Right atrium auricular region (tissue), 2 donors: ENCODE measurements around the gene ABCA7. TPM values are rescaled to one million over a fixed set of nuclear protein-coding genes. Genes with fewer than 3 reads are reported as not detected.
A peak's percentile ranks its signal among the peaks of the same experiment; 100 is the strongest.

Experiments
- DNase-seq: peaks from one replicate; pipeline ENCODE4 v3.0.0-alpha.2; 2019; ENCODE audit warnings: low spot score
- H3K27ac ChIP-seq, 2 donors: fragments of 200-600 bp; sonication (generic); 1 replicate in 1 of 2; 2 replicates in 1 of 2; pipeline ENCODE4 v1.5.1; 2016 to 2019
- H3K27me3 ChIP-seq, 2 donors: fragments of 200-600 bp; sonication (generic); one replicate each; pipeline versions ENCODE4 v1.5.1 to v1.6.0; 2017 to 2019
- H3K36me3 ChIP-seq: fragments of 200-600 bp; sonication (generic); one replicate; pipeline ENCODE4 v1.5.1; 2016
- H3K4me1 ChIP-seq, 2 donors: fragments of 200-600 bp; sonication (generic); one replicate each; pipeline versions ENCODE4 v1.5.1 to v1.6.0; 2017 to 2019
- H3K4me3 ChIP-seq, 2 donors: fragments of 200-600 bp; sonication (generic); 1 replicate in 1 of 2; 2 replicates in 1 of 2; pipeline ENCODE4 v1.5.1; 2017 to 2019; ENCODE audit warnings: mild to moderate bottlenecking in 1 of 2, moderate library complexity in 1 of 2
- H3K9me3 ChIP-seq, 2 donors: fragments of 200-600 bp; sonication (generic); one replicate each; pipeline ENCODE4 v1.5.1; 2019
- total RNA-seq, 2 donors: library from RNA; depleted of rRNA; stranded (reverse); fragments of >200 nt; gene quantifications; one replicate each; pipeline ENCODE4 v1.1.0, GENCODE V29; 2016
- TF ChIP-seq, protein P1 (sequence below), 2 donors: fragments of 200-600 bp; sonication (generic); IDR thresholded peaks; one replicate each; pipeline ENCODE4 v1.5.1; 2019; ENCODE audit warnings: antibody characterized with exemption in 2 of 2

The ABCA7 gene
- total RNA-seq, 2 donors from 2014 or later: 4.8 to 5.9 TPM

GRCh38 chr19:1038978-1039645 lies 795 bp upstream of the ABCA7 start:
- Histone ChIP-seq H3K4me3 (peak overlapping the region in 1 of 2 donors; percentile 55), H3K27ac (peak overlapping the region in 1 of 2 donors; percentile 41), H3K36me3 (peaks cover 16% of the 10 kb centered on the region), H3K4me1 (peaks cover 0 to 30% of the 10 kb centered on the region in 2 donors), H3K27me3 (no peaks in the 10 kb centered on the region), H3K9me3 (no peaks in the 10 kb centered on the region)
- TF ChIP-seq, protein P1, sequence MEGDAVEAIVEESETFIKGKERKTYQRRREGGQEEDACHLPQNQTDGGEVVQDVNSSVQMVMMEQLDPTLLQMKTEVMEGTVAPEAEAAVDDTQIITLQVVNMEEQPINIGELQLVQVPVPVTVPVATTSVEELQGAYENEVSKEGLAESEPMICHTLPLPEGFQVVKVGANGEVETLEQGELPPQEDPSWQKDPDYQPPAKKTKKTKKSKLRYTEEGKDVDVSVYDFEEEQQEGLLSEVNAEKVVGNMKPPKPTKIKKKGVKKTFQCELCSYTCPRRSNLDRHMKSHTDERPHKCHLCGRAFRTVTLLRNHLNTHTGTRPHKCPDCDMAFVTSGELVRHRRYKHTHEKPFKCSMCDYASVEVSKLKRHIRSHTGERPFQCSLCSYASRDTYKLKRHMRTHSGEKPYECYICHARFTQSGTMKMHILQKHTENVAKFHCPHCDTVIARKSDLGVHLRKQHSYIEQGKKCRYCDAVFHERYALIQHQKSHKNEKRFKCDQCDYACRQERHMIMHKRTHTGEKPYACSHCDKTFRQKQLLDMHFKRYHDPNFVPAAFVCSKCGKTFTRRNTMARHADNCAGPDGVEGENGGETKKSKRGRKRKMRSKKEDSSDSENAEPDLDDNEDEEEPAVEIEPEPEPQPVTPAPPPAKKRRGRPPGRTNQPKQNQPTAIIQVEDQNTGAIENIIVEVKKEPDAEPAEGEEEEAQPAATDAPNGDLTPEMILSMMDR (IDR thresholded peaks at IDR 0.05): no peak
- no peak for DNase-seq

DNA sequence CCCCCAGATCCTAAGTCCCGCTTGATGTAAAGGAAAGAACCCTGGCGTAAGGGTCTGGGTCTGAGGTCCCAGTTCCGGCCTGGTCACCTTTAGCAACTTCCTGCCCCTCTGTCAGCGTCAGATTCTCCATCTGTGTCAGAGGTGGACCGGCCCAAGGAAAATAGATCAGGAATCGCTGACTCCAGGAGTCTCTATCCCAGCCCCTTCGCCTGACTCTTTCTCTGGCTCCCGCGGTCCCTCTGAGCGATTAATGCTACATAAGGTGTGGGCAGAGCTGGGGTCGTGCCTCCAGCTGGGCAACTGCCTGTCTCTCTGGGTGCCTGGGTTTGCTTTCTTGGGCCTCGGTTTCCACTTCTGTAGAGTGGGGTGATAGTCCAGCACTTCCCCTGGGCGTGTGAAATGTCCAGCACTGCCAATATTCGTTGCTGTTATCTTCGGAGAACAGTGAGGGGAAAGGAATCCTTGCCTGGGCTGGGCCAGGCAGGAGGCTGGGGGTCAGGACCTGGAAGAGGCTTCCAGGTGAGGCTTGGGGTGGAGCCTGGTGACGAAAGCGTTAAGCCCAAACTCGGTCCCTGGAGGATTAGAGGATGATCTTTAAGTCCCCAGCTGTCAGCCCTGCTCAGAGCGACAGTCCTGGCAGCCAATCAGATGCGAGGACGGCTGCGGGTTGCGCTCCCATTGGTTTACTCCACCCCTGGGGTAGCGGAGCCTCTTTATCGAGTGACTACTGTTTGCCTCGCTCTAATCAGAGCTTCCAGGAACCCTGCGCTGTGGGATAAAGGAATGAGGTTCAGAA lies 767 bp downstream of the ABCA7 start:
- Histone ChIP-seq H3K27ac (peak overlapping the region; percentile 1 to 41), H3K4me1 (peaks cover 0 to 30% of the 10 kb centered on the region in 2 donors), H3K9me3 (no peaks in the 10 kb centered on the region)

GRCh38 chr19:1041272-1041834 lies 1.4 kb downstream of the ABCA7 start:
- Histone ChIP-seq H3K4me3 (peak overlapping the region; percentile 36 to 55), H3K27me3 (no peaks in the 10 kb centered on the region), H3K36me3 (peaks cover 9% of the 10 kb centered on the region), H3K27ac (peak overlapping the region in 1 of 2 donors; percentile 1), H3K9me3 (no peaks in the 10 kb centered on the region), H3K4me1 (peaks cover 0 to 30% of the 10 kb centered on the region in 2 donors)
- TF ChIP-seq, protein P1 (IDR thresholded peaks at IDR 0.05): no peak
- no peak for DNase-seq

More for the DNA sequence above, 767 bp downstream of the ABCA7 start:
- Histone ChIP-seq H3K36me3 (peaks cover 16% of the 10 kb centered on the region), H3K4me3 (peak overlapping the region; percentile 36 to 55), H3K27me3 (no peaks in the 10 kb centered on the region)
- peak; percentile 89 for DNase-seq
- TF ChIP-seq, protein P1 (IDR thresholded peaks at IDR 0.05): no peak

DNA sequence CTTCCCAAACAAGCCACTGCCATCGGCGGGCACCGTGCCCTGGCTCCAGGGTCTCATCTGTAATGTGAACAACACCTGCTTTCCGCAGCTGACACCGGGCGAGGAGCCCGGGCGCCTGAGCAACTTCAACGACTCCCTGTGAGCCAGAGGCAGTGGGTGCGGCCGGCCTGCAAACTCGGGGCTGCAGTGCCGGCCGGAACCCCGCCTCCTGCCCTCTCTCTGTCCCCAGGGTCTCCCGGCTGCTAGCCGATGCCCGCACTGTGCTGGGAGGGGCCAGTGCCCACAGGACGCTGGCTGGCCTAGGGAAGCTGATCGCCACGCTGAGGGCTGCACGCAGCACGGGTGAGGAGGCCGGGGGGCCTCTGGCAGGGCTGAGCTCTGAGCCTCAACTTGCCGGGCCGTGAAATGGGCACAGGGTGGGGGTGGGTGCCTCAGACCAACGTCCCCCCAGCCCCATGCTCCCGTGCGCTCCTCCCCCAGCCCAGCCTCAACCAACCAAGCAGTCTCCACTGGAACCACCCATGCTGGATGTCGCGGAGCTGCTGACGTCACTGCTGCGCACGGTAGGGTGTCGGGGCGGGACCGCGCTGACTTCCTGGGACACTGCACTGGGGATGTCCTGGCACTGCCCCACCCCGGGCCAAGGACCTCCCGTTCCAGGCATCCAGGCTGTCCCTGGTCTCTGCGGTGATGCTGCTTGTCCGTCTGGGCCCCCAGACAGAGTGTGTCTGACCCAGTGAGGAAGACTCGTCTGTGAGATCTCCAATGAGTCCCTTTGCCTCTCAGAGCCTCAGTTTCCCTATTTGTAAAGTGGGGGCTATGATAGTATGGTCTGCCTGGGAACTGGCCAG lies 2.2 kb downstream of the ABCA7 start:
- no peak overlapping the region for H3K27ac ChIP-seq
- H3K27me3 ChIP-seq: no peaks in the 10 kb centered on the region
- peaks cover 0 to 30% of the 10 kb centered on the region in 2 donors for H3K4me1 ChIP-seq
- TF ChIP-seq, protein P1 (IDR thresholded peaks at IDR 0.05): no peak
- peaks cover 2% of the 10 kb centered on the region for H3K36me3 ChIP-seq
- H3K4me3 ChIP-seq: no peak overlapping the region
- DNase-seq: no peak
- no peaks in the 10 kb centered on the region for H3K9me3 ChIP-seq
